Stimulated activated CD4-positive, alpha-beta T cell treated with anti-CD3 and anti-CD28 coated beads, Interleukin-4, amount 100 ng/mL, for 24 hours (primary cell): Measurements from ENCODE around the gene HMGCR.

Experiments
- DNase-seq: peaks from one replicate; pipeline ENCODE4 v3.0.0-alpha.2; 2020

Gene HMGCR

GRCh38 chr5:75387806-75388205 is 50.8 kb downstream of the HMGCR start:
- no peak for DNase-seq

GRCh38 chr5:75389430-75389829 is 52.4 kb downstream of the HMGCR start:
- DNase-seq, result no peak

GRCh38 chr5:75395277-75395676 is 58.3 kb downstream of the HMGCR start:
- no peak for DNase-seq

- no peak for DNase-seq
Observed at GRCh38 chr5:75405296-75405695, 68.3 kb downstream of the HMGCR start.
